ENCODE data around the gene RANBP9.

RANBP9 gene

DNA sequence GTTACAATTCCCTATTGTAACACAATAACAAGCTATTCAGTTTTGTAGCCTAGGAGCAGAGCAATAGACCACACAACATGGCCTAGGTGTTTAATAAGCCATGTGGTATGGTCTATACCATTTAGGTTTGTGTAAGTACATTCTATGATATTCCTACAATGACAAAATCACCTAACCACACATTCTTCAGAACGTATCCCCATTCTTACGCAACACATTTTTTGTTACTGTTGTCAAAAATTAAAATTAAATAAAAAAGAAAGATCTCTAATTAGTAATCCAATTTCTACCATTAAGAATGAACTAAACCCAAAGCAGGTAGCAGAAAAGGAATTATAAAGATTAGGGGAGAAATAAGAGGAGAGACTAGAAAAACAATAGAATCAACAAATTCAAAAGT lies 44.0 kb downstream of the RANBP9 start:
- H3K4me3 ChIP-seq (replicated peaks; ENCODE audit: low read depth, low read length) = no peak overlapping the region
- TF ChIP-seq, protein P1, sequence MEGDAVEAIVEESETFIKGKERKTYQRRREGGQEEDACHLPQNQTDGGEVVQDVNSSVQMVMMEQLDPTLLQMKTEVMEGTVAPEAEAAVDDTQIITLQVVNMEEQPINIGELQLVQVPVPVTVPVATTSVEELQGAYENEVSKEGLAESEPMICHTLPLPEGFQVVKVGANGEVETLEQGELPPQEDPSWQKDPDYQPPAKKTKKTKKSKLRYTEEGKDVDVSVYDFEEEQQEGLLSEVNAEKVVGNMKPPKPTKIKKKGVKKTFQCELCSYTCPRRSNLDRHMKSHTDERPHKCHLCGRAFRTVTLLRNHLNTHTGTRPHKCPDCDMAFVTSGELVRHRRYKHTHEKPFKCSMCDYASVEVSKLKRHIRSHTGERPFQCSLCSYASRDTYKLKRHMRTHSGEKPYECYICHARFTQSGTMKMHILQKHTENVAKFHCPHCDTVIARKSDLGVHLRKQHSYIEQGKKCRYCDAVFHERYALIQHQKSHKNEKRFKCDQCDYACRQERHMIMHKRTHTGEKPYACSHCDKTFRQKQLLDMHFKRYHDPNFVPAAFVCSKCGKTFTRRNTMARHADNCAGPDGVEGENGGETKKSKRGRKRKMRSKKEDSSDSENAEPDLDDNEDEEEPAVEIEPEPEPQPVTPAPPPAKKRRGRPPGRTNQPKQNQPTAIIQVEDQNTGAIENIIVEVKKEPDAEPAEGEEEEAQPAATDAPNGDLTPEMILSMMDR (IDR thresholded peaks at IDR 0.05; ENCODE audit: low read length, missing control alignments) = no peak
- peak; percentile 31 for DNase-seq (ENCODE audit: low read depth)

- TF ChIP-seq, protein P1 (IDR thresholded peaks at IDR 0.05; ENCODE audit: low read length, missing control alignments) = no peak
- DNase-seq (ENCODE audit: low read depth) = peak; percentile 22
- no peak overlapping the region for H3K4me3 ChIP-seq (replicated peaks; ENCODE audit: low read depth, low read length)
Observed at GRCh38 chr6:13666194-13667105, 45.2 kb downstream of the RANBP9 start.

DNA sequence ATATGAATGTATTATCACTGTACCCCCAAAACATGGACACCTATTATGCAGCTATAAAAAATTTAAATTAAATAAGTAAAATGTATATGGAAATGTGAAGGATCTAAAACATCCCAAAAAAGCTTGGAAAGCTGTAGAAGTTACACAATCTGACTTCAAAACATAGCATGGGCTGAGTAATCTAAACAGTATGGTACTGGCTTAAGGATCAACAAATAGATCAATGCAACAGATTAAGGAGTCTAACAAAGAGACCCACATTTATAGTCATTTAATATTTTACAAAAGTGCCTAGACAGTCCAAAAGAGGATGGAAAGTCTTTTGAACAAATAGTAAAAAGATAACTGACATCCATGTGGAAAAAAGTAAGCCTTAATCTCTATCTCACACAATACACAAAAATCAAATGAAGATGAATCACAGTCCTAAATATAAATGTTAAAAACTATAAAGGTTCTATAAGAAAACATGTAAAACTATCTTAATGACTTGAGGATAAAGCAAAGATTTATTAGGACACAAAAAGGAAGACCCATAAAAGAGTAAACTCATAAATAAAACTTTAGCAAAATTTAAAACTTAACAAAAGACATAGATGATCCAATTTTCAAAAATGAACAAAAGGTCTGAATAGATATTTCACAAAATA lies 46.8 kb downstream of the RANBP9 start:
- H3K4me3 ChIP-seq (replicated peaks; ENCODE audit: low read depth, low read length) = no peak overlapping the region
- TF ChIP-seq, protein P1 (IDR thresholded peaks at IDR 0.05; ENCODE audit: low read length, missing control alignments) = no peak
- peak; percentile 39 for DNase-seq (ENCODE audit: low read depth)

- TF ChIP-seq, protein P1 (IDR thresholded peaks at IDR 0.05; ENCODE audit: low read length, missing control alignments) = no peak
- H3K4me3 ChIP-seq (replicated peaks; ENCODE audit: low read depth, low read length) = no peak overlapping the region
- DNase-seq (ENCODE audit: low read depth) = no peak
Observed at GRCh38 chr6:13663986-13664385, 47.6 kb downstream of the RANBP9 start.

DNA sequence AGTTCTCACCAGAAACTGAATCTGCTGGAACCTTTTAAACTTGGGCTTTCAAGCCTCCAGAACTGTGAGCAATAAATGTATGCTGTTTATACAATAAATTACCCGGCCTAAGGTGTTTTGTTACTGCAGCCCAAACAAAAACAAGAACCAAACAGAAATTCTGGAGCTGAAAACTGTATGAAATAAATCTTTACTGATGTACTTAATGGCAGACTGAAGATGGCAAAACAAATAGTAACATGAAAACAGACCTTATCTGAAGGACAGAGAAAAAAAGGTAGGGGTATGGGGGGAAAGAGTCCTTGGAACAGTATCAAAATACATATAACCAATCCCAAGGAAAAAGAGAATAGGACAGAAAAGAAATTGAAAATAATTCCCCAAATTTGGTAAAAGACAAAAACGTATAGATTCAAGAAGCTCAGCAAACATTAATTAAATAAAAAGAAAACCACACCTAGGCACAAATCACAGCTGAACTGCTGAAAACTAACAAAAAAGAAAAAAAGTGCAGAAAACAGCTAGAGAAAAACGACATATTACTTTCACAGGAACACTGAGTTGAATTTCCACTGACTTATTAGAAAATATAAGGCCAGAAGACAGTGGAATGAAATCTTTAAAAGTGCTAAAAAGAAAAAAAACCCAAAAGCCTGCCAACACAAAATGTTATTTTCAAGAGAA lies 48.8 kb downstream of the RANBP9 start:
- no peak for DNase-seq (ENCODE audit: low read depth)
- TF ChIP-seq, protein P1 (IDR thresholded peaks at IDR 0.05; ENCODE audit: low read length, missing control alignments) = no peak

DNA sequence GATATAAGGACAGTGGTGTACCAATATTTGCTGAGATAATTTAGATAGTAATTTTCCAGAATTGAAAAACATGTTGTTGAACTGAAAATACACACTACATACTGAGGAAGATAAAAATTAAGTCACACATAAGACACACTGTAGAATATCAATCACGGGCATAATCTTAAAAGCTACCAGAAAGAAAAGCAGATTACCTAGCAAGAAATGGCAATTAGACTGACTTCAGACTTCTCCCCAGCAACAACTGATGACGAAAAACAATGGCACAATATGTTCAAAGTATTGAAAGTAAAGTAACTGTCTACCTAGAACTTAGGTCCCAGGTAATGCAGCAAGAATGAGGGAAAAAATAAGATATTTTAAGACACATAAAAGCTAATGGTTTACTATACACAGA lies 50.0 kb downstream of the RANBP9 start:
- no peak overlapping the region for H3K4me3 ChIP-seq (replicated peaks; ENCODE audit: low read depth, low read length)
- no peak for DNase-seq (ENCODE audit: low read depth)
- TF ChIP-seq, protein P1 (IDR thresholded peaks at IDR 0.05; ENCODE audit: low read length, missing control alignments) = no peak

More for the DNA sequence above, 48.8 kb downstream of the RANBP9 start:
- no peak overlapping the region for H3K4me3 ChIP-seq (replicated peaks; ENCODE audit: low read depth, low read length)
